Skeletal muscle tissue (tissue), 4 donors: ENCODE data around the gene KRT6B. TPM values are rescaled to one million over a fixed set of nuclear protein-coding genes. Genes with fewer than 3 reads are reported as not detected.
"Not testable (repeated sequence)": the region's sequence is repeated elsewhere in the genome, so short reads cannot be mapped to it uniquely, and the experiment has no call there.

Experiments used
- H3K27ac ChIP-seq: one replicate; pipeline ENCODE4 v1.7.0; 2013; ENCODE audit warnings: mild to moderate bottlenecking, low read depth, low read length, inconsistent platforms
- H3K27me3 ChIP-seq, 3 donors: one replicate each; pipeline ENCODE4 v1.7.0; 2013; ENCODE audit warnings: low read length in 3 of 3; ENCODE audit not compliant: control insufficient read depth in 3 of 3, insufficient read depth in 3 of 3
- H3K36me3 ChIP-seq, 3 donors: one replicate each; pipeline ENCODE4 v1.7.0; 2013; ENCODE audit warnings: low read length in 3 of 3; ENCODE audit not compliant: control insufficient read depth in 3 of 3, insufficient read depth in 3 of 3
- H3K4me1 ChIP-seq, 3 donors: one replicate each; pipeline ENCODE4 v1.7.0; 2013; ENCODE audit warnings: low read length in 3 of 3, mild to moderate bottlenecking in 3 of 3; ENCODE audit not compliant: control insufficient read depth in 3 of 3, insufficient read depth in 3 of 3
- H3K4me3 ChIP-seq, 3 donors: one replicate each; pipeline ENCODE4 v1.7.0; 2013; ENCODE audit warnings: low read length in 3 of 3
- H3K9ac ChIP-seq, 3 donors: one replicate each; pipeline ENCODE4 v1.7.0; 2013; ENCODE audit warnings: low read length in 3 of 3, mild to moderate bottlenecking in 3 of 3, moderate library complexity in 2 of 3, low read depth in 1 of 3
- H3K9me3 ChIP-seq, 3 donors: one replicate each; pipeline ENCODE4 v1.7.0; 2013; ENCODE audit warnings: low read length in 3 of 3; ENCODE audit not compliant: control insufficient read depth in 3 of 3
- total RNA-seq: library from RNA; depleted of rRNA; stranded (reverse); fragments of >200 nt; gene quantifications from one replicate; pipeline ENCODE4 v1.2.3, GENCODE V29; 2014
- donor health status: Osteomylitis.

Gene KRT6B
- total RNA-seq, 1 donor from 2014 or later, result not detected

DNA sequence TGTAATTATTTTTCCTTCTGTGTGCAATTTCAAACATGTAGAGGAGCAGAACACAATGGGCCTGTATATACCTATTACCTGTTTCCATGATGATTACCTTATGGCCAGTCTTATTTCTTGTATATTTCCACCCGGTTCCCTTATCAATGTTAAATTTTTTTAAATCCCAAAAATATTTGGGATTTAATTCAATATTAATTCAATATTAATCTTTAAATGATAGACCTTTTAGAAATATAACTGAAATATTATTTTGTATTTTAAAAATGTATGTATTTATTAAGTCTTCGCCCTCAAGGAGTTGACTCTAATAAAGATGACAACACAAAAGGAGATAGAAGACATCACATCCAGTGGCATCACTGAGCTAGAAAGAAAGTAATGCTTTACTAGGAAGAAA, 22.3 kb upstream of the KRT6B start:
- Histone ChIP-seq H3K9me3 (no peaks in the 10 kb centered on the region), H3K4me3 (no peak overlapping the region), H3K27me3 (peaks cover 0 to 4% (median 0%) of the 10 kb centered on the region in 3 donors), H3K4me1 (no peaks in the 10 kb centered on the region), H3K36me3 (no peaks in the 10 kb centered on the region), H3K27ac (no peak overlapping the region), H3K9ac (no peak overlapping the region)

DNA sequence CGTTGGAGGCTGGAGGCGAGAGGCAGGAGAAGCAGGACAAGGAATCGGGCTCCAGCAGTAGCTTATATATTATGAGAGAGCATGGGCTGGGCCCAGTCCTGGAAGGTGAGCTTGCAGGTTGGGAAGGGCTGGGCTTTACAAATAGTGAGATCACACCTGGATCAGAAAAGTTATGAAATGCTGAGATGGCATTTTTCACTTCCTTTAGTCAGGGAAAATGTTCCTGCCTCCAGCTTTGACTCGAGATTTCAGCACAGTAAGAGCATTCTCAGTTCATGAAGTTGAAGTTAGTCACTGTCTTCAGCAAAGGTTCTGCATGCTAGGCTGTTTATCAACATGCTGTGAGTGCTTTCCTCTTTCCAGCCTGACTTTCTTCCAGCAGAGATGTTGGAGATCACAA, 21.8 kb upstream of the KRT6B start, which contains the start of gene KRT6C:
TSS of gene KRT6C (minus strand) at position 38 of the 400 bp plus-strand sequence. CDS start 68 bp downstream, outside the sequence.
- H3K9ac ChIP-seq, result no peak within 1 kb of the TSS
- no peaks in the 10 kb centered on the region for H3K36me3 ChIP-seq
- peaks cover 0 to 8% (median 0%) of the 10 kb centered on the region in 3 donors for H3K27me3 ChIP-seq
- H3K4me3 ChIP-seq, result no peak within 1 kb of the TSS
- H3K9me3 ChIP-seq, result no peaks in the 10 kb centered on the region
- no peak within 1 kb of the TSS for H3K27ac ChIP-seq
- H3K4me1 ChIP-seq, result no peaks in the 10 kb centered on the region

DNA sequence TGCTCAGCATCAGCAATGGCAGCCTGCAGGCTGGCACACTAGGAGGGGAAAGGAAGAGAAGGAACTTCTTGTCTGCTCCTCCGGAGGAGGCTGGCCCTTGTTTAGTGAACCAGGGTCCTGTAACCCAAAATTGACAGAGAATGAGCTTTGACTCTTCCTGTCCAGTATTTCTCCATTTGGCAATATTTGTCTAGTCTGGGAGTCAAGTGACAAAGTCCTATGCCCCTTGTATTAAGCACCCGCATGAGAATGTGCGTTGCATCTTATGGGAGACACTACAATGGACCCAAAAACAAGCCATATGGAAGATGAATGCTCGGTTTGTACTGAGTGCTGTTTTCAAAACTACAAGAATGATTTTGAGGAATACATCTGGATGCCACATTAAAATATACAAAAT, 17.9 kb upstream of the KRT6B start:
- Histone ChIP-seq H3K27me3 (peaks cover 0 to 12% (median 0%) of the 10 kb centered on the region in 3 donors), H3K4me1 (no peaks in the 10 kb centered on the region), H3K9me3 (no peaks in the 10 kb centered on the region), H3K36me3 (no peaks in the 10 kb centered on the region), H3K27ac (no peak overlapping the region), H3K4me3 (no peak overlapping the region), H3K9ac (no peak overlapping the region)

DNA sequence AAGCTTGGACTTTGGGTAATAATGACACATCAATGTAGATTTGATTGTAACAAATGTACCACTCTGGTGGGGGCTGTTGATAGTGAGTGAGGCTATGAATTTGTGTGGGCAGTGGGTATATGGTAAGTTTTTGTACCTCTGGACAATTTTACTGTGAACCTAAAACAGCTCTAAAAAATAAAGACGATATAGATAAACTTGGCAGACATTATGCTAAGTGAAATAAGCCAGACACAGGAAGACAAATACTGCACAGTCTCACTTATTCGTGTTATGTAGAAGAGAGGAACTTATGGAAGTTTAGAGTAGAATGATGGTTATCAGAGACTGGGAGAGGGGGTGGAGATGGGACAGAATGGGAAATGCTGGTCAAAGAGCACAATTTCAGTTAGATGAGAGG, 13.0 kb upstream of the KRT6B start:
- H3K9ac ChIP-seq, result no peak overlapping the region
- H3K4me1 ChIP-seq, result no peaks in the 10 kb centered on the region
- peaks cover 0 to 11% (median 0%) of the 10 kb centered on the region in 3 donors for H3K27me3 ChIP-seq
- H3K4me3 ChIP-seq, result no peak overlapping the region
- no peaks in the 10 kb centered on the region for H3K36me3 ChIP-seq
- no peak overlapping the region for H3K27ac ChIP-seq
- H3K9me3 ChIP-seq, result no peaks in the 10 kb centered on the region

DNA sequence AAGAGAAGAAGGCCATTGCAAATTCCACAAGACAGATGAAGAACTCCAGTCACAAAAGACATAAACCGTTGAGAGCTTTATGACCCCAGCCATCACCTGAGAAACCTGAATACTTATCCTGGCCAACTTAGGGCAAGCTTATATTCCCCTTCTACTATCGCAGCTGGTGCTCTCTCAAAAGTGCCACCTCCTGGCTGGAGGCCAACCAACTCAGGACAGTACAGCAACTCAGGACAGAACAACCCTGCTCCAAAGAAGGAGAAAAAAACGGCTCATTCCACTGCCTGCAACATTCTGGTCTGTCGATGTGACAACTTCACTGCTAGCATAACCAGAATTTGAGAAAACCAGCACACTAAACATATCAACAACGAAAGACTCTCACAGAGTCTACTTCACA, 9.7 kb upstream of the KRT6B start:
- Histone ChIP-seq H3K9ac (no peak overlapping the region), H3K4me3 (no peak overlapping the region), H3K27me3 (peaks cover 0 to 3% (median 0%) of the 10 kb centered on the region in 3 donors), H3K27ac (no peak overlapping the region), H3K4me1 (no peaks in the 10 kb centered on the region), H3K36me3 (no peaks in the 10 kb centered on the region), H3K9me3 (no peaks in the 10 kb centered on the region)

DNA sequence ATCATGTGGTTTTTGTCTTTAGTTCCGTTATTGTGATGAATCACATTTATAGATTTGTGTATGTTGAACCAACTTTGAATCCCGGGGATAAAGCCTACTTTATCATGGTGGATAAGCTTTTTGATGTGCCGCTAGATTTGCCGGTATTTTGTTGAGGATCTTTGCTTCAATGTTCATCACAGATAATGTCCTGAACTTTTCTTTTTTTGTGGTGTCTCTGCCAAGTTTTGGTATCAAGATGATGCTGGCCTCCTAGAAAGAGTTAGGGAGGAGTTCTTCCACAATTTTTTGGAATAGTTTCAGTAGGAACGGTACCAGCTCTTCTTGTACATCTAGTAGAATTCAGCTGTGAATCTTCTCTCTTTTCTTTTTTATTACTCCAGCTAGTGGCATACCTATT, 6.9 kb upstream of the KRT6B start:
- no peak overlapping the region for H3K27ac ChIP-seq
- H3K36me3 ChIP-seq, result no peaks in the 10 kb centered on the region
- no peak overlapping the region for H3K4me3 ChIP-seq
- H3K4me1 ChIP-seq, result no peaks in the 10 kb centered on the region
- no peak overlapping the region for H3K9ac ChIP-seq
- peaks cover 0 to 3% (median 0%) of the 10 kb centered on the region in 3 donors for H3K27me3 ChIP-seq
- H3K9me3 ChIP-seq, result no peaks in the 10 kb centered on the region

DNA sequence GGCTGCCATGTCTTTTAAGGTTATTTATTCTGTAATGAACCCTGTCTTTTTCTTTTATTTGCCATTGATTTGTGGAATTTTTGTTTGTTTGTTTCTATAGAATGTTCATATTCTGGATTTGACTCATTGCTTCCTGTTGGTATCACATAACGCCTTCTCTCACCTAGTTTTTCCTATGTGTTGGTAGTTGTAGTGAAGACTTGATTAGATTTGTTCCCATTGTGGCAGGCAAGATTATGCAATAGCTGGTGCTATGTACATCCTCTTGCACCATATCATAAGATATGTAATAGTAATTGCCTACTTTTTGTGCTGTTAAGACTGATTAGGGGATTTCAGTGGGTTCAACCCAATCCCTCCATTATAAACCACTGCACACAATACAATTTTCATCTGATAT, 3.9 kb upstream of the KRT6B start:
- H3K9ac ChIP-seq, result no peak overlapping the region
- peaks cover 0 to under 1% (median 0%) of the 10 kb centered on the region in 3 donors for H3K27me3 ChIP-seq
- no peak overlapping the region for H3K27ac ChIP-seq
- no peak overlapping the region for H3K4me3 ChIP-seq
- H3K36me3 ChIP-seq, result no peaks in the 10 kb centered on the region
- no peaks in the 10 kb centered on the region for H3K9me3 ChIP-seq
- H3K4me1 ChIP-seq, result no peaks in the 10 kb centered on the region

DNA sequence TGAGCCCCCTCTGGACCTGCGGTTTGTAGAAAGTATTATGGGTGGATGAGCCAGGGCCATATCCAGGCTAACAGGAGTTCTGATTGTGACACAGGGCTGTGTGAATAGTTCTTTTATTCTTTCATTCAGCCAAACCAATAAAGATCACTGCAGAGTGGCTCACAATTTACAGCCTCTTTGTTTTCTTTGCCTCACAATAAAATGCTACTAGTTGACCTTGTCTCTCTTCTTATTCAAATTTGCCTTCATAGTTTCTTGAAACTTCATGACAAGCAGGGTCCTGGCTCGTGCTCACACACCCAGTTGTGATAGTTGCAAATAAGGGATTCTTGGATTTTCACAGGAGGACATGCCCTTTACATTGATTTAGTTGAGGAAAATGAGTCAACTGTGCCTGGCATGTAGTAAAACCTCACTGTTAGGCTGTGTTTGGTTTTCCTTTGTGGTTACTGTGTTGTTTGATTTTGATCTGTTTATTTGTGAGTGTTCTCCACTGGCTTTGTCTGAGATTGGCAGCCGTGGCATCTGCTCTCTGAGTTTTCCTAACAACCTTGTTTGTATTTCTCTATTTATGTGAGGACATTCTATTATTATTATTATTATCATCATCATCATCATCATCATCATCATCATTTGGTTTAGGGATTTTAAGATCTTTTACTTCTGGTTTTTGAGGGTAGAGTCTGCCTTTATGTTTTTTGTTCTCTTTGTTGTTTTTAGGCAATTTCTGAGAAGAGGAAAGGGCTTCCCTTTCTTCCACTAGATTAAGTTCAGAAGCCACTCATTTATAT, 2.7 kb upstream of the KRT6B start:
- Histone ChIP-seq H3K27ac (no peak overlapping the region), H3K9me3 (no peaks in the 10 kb centered on the region), H3K36me3 (no peaks in the 10 kb centered on the region), H3K27me3 (peaks cover 0 to 3% (median 0%) of the 10 kb centered on the region in 3 donors), H3K9ac (no peak overlapping the region), H3K4me3 (no peak overlapping the region), H3K4me1 (no peaks in the 10 kb centered on the region)

DNA sequence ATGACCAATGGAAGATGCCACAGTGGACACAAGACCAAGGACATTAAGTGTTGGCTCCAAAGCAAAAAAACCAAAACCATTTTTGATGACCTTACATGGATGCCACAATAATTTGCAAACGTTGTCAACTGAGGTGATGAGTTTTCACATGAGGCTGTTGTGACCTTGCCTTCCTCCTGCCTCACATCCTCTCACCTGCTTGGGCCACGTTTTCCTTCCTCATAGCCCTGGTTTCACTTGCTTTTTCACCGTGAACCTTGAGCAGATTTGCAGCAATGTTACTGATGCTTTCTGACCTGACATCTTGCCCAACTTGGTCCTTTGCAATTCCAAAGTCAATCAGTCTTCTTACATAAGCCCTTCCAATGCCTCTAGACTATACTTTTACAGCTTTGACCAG, 3.7 kb downstream of the KRT6B start:
- H3K27me3 ChIP-seq, result peaks cover 0 to 21% (median 10%) of the 10 kb centered on the region in 3 donors
- no peaks in the 10 kb centered on the region for H3K36me3 ChIP-seq
- no peaks in the 10 kb centered on the region for H3K4me1 ChIP-seq
- no peak overlapping the region for H3K9ac ChIP-seq
- H3K27ac ChIP-seq, result no peak overlapping the region
- H3K4me3 ChIP-seq, result no peak overlapping the region
- H3K9me3 ChIP-seq, result no peaks in the 10 kb centered on the region

DNA sequence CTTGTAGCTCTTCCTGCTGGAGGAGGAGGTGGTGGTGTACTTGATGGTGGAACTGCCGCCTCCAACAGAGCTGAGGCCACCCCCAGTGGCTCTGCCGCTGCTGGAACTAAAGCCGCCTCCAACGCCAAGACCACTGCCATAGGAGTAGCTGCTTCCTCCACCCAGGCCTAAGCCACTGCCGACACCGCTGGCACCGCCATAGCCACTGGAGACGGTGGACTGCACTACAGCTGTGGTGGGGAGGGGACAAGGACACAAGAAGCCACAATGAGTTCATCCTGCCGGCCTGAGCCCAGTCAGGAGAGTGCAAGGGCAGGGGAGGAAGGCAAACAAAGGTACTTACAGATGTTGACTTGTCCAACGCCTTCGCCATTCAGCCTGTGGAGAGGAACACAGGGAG, 4.8 kb downstream of the KRT6B start:
- H3K27ac ChIP-seq, H3K4me3 ChIP-seq, H3K9ac ChIP-seq, H3K36me3 ChIP-seq, H3K4me1 ChIP-seq, H3K9me3 ChIP-seq: not testable (repeated sequence)
- peaks cover 0 to 29% (median 16%) of the 10 kb centered on the region in 3 donors for H3K27me3 ChIP-seq
